Measurements from ENCODE around the gene ARHGEF18.

The ARHGEF18 gene

GRCh38 chr19:7382694-7383093 lies 34.0 kb downstream of the ARHGEF18 start:
- Histone ChIP-seq H3K4ac (ENCODE audit: low read length) (no peak overlapping the region), H3K4me1 (ENCODE audit: control insufficient read depth in 2 of 2, insufficient read depth in 1 of 2, low read depth in 1 of 2, low read length in 2 of 2) (no peaks in the 10 kb centered on the region), H2AFZ (ENCODE audit: low read length) (no peak overlapping the region), H3K36me3 (replicated peaks in 1 of 2; ENCODE audit: control insufficient read depth in 2 of 2, insufficient read depth in 2 of 2, low read length in 2 of 2) (no peaks in the 10 kb centered on the region), H2AK5ac (ENCODE audit: low read depth, low read length) (peak overlapping the region; percentile 37), H3K18ac (ENCODE audit: low read length) (no peak overlapping the region), H3K9me3 (replicated peaks in 1 of 2; ENCODE audit: control insufficient read depth in 2 of 2, insufficient read depth in 1 of 2, low read depth in 1 of 2, low read length in 2 of 2) (peaks cover 0 to 2% of the 10 kb centered on the region in 2 donors), H3K9ac (ENCODE audit: low read depth, low read length, poor library complexity) (no peak overlapping the region), H4K91ac (ENCODE audit: low read depth, low read length, poor library complexity) (no peak overlapping the region), H2BK120ac (ENCODE audit: low read depth, low read length) (no peak overlapping the region), H3K27me3 (ENCODE audit: control insufficient read depth in 3 of 3, insufficient read depth in 3 of 3, low read depth in 1 of 3, low read length in 3 of 3) (no peaks in the 10 kb centered on the region), H3K4me2 (ENCODE audit: insufficient read depth, low read length, poor library complexity, severe bottlenecking) (no peak overlapping the region), H4K8ac (ENCODE audit: low read depth, low read length) (no peak overlapping the region), H3K27ac (replicated peaks; ENCODE audit: low read length) (no peak overlapping the region), H2BK15ac (ENCODE audit: low read length) (no peak overlapping the region), H2BK12ac (ENCODE audit: low read length) (no peak overlapping the region), H3K23ac (ENCODE audit: low read depth, low read length, poor library complexity) (no peak overlapping the region), H3K4me3 (ENCODE audit: low read length in 2 of 2) (no peak overlapping the region), H3K79me1 (ENCODE audit: low read depth, low read length) (peaks cover 4% of the 10 kb centered on the region), H3K14ac (ENCODE audit: low read length) (no peak overlapping the region), H2BK5ac (ENCODE audit: low read length) (no peak overlapping the region)
- DNase-seq (ENCODE audit: low spot score) = no peak
- no CpG with 5 or more reads among the region's 9 CpGs for WGBS, 2 donors (ENCODE audit: extremely low coverage in 2 of 2, insufficient read length in 2 of 2, insufficient replicate concordance in 1 of 2)

DNA sequence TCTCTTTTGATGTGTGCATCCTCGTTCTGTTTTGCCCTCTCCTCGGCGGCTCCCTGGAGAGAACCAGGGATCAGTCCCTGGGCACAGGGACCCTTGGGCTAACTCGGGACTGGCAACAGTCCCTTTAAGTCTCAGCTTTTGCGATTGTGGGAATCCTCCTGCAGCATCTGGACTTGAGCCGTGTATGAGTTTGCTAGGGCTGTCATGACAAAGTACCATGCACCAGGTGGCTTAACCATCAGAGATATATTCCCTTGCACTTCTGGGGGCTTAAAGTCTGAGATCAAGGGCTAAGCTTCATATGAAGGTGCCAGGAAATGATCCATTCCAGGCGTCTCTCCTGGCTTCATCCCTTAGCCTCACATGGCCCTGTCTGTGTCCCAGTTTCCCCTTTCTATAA lies 34.5 kb downstream of the ARHGEF18 start:
- no peaks in the 10 kb centered on the region for H3K36me3 ChIP-seq (replicated peaks in 1 of 2; ENCODE audit: control insufficient read depth in 2 of 2, insufficient read depth in 2 of 2, low read length in 2 of 2)
- no peaks in the 10 kb centered on the region for H3K4me1 ChIP-seq (ENCODE audit: control insufficient read depth in 2 of 2, insufficient read depth in 1 of 2, low read depth in 1 of 2, low read length in 2 of 2)
- H3K18ac ChIP-seq (ENCODE audit: low read length) = no peak overlapping the region
- peaks cover 4% of the 10 kb centered on the region for H3K79me1 ChIP-seq (ENCODE audit: low read depth, low read length)
- H2BK120ac ChIP-seq (ENCODE audit: low read depth, low read length) = no peak overlapping the region
- H3K27ac ChIP-seq (replicated peaks; ENCODE audit: low read length) = no peak overlapping the region
- peaks cover 0 to 2% of the 10 kb centered on the region in 2 donors for H3K9me3 ChIP-seq (replicated peaks in 1 of 2; ENCODE audit: control insufficient read depth in 2 of 2, insufficient read depth in 1 of 2, low read depth in 1 of 2, low read length in 2 of 2)
- H2BK12ac ChIP-seq (ENCODE audit: low read length) = no peak overlapping the region
- DNase-seq (ENCODE audit: low spot score) = no peak
- no peak overlapping the region for H4K8ac ChIP-seq (ENCODE audit: low read depth, low read length)
- no CpG with 5 or more reads among the region's 7 CpGs for WGBS, 2 donors (ENCODE audit: extremely low coverage in 2 of 2, insufficient read length in 2 of 2, insufficient replicate concordance in 1 of 2)
- H2BK5ac ChIP-seq (ENCODE audit: low read length) = no peak overlapping the region
- no peak overlapping the region for H2BK15ac ChIP-seq (ENCODE audit: low read length)
- no peak overlapping the region for H3K23ac ChIP-seq (ENCODE audit: low read depth, low read length, poor library complexity)
- no peak overlapping the region for H2AK5ac ChIP-seq (ENCODE audit: low read depth, low read length)
- H3K9ac ChIP-seq (ENCODE audit: low read depth, low read length, poor library complexity) = no peak overlapping the region
- H2AFZ ChIP-seq (ENCODE audit: low read length) = no peak overlapping the region
- H3K4me2 ChIP-seq (ENCODE audit: insufficient read depth, low read length, poor library complexity, severe bottlenecking) = no peak overlapping the region
- H3K14ac ChIP-seq (ENCODE audit: low read length) = no peak overlapping the region
- no peak overlapping the region for H4K91ac ChIP-seq (ENCODE audit: low read depth, low read length, poor library complexity)
- H3K4ac ChIP-seq (ENCODE audit: low read length) = no peak overlapping the region
- H3K4me3 ChIP-seq (ENCODE audit: low read length in 2 of 2) = no peak overlapping the region
- no peaks in the 10 kb centered on the region for H3K27me3 ChIP-seq (ENCODE audit: control insufficient read depth in 3 of 3, insufficient read depth in 3 of 3, low read depth in 1 of 3, low read length in 3 of 3)

GRCh38 chr19:7385062-7385461 lies 36.3 kb downstream of the ARHGEF18 start:
- Histone ChIP-seq H3K23ac (ENCODE audit: low read depth, low read length, poor library complexity) (no peak overlapping the region), H3K27ac (replicated peaks; ENCODE audit: low read length) (no peak overlapping the region), H4K91ac (ENCODE audit: low read depth, low read length, poor library complexity) (no peak overlapping the region), H3K4ac (ENCODE audit: low read length) (no peak overlapping the region), H2BK12ac (ENCODE audit: low read length) (no peak overlapping the region), H3K14ac (ENCODE audit: low read length) (no peak overlapping the region), H3K4me3 (ENCODE audit: low read length in 2 of 2) (no peak overlapping the region), H3K9me3 (replicated peaks in 1 of 2; ENCODE audit: control insufficient read depth in 2 of 2, insufficient read depth in 1 of 2, low read depth in 1 of 2, low read length in 2 of 2) (peaks cover 0 to 2% of the 10 kb centered on the region in 2 donors), H3K4me2 (ENCODE audit: insufficient read depth, low read length, poor library complexity, severe bottlenecking) (no peak overlapping the region), H3K36me3 (replicated peaks in 1 of 2; ENCODE audit: control insufficient read depth in 2 of 2, insufficient read depth in 2 of 2, low read length in 2 of 2) (peaks cover 0 to 4% of the 10 kb centered on the region in 2 donors), H3K79me1 (ENCODE audit: low read depth, low read length) (peaks cover 4% of the 10 kb centered on the region), H2BK5ac (ENCODE audit: low read length) (no peak overlapping the region), H2BK120ac (ENCODE audit: low read depth, low read length) (no peak overlapping the region), H4K8ac (ENCODE audit: low read depth, low read length) (no peak overlapping the region), H2AFZ (ENCODE audit: low read length) (no peak overlapping the region), H3K27me3 (ENCODE audit: control insufficient read depth in 3 of 3, insufficient read depth in 3 of 3, low read depth in 1 of 3, low read length in 3 of 3) (no peaks in the 10 kb centered on the region), H2AK5ac (ENCODE audit: low read depth, low read length) (no peak overlapping the region), H3K4me1 (ENCODE audit: control insufficient read depth in 2 of 2, insufficient read depth in 1 of 2, low read depth in 1 of 2, low read length in 2 of 2) (no peaks in the 10 kb centered on the region), H2BK15ac (ENCODE audit: low read length) (no peak overlapping the region), H3K18ac (ENCODE audit: low read length) (no peak overlapping the region), H3K9ac (ENCODE audit: low read depth, low read length, poor library complexity) (no peak overlapping the region)
- no CpG with 5 or more reads among the region's 5 CpGs for WGBS, 2 donors (ENCODE audit: extremely low coverage in 2 of 2, insufficient read length in 2 of 2, insufficient replicate concordance in 1 of 2)
- no peak for DNase-seq (ENCODE audit: low spot score)

DNA sequence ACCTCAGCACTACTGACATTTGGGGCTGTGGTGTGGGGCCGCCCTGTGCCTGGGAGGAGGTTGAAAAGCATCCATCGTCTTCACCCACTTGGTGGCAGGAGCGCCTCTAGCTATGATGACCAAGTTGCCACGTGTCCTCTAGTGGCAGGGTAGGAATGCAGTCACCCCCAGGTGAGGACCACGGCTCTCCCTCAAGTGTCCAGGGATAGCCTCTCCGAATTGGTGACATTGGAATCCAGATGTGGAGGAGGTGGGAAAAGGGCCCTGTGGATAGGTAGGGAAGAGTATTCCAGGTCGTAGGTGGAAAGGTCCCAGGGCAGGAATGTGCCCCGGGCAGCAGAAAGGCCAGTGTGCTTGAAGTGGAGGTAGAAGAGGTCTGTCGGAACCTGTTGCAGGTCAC lies 37.6 kb downstream of the ARHGEF18 start:
- Histone ChIP-seq H3K9ac (ENCODE audit: low read depth, low read length, poor library complexity) (no peak overlapping the region), H2BK5ac (ENCODE audit: low read length) (no peak overlapping the region), H3K79me1 (ENCODE audit: low read depth, low read length) (peaks cover 4% of the 10 kb centered on the region), H3K4me1 (ENCODE audit: control insufficient read depth in 2 of 2, insufficient read depth in 1 of 2, low read depth in 1 of 2, low read length in 2 of 2) (no peaks in the 10 kb centered on the region), H4K8ac (ENCODE audit: low read depth, low read length) (no peak overlapping the region), H2AFZ (ENCODE audit: low read length) (no peak overlapping the region), H3K18ac (ENCODE audit: low read length) (no peak overlapping the region), H3K23ac (ENCODE audit: low read depth, low read length, poor library complexity) (peak overlapping the region; percentile 85), H2BK120ac (ENCODE audit: low read depth, low read length) (no peak overlapping the region), H2BK15ac (ENCODE audit: low read length) (no peak overlapping the region), H4K91ac (ENCODE audit: low read depth, low read length, poor library complexity) (peak overlapping the region; percentile 24), H3K27me3 (ENCODE audit: control insufficient read depth in 3 of 3, insufficient read depth in 3 of 3, low read depth in 1 of 3, low read length in 3 of 3) (no peaks in the 10 kb centered on the region), H3K36me3 (replicated peaks in 1 of 2; ENCODE audit: control insufficient read depth in 2 of 2, insufficient read depth in 2 of 2, low read length in 2 of 2) (peaks cover 0 to 5% of the 10 kb centered on the region in 2 donors), H3K4me2 (ENCODE audit: insufficient read depth, low read length, poor library complexity, severe bottlenecking) (no peak overlapping the region), H2BK12ac (ENCODE audit: low read length) (no peak overlapping the region), H3K4ac (ENCODE audit: low read length) (no peak overlapping the region), H3K14ac (ENCODE audit: low read length) (no peak overlapping the region), H3K9me3 (replicated peaks in 1 of 2; ENCODE audit: control insufficient read depth in 2 of 2, insufficient read depth in 1 of 2, low read depth in 1 of 2, low read length in 2 of 2) (peaks cover 0 to 2% of the 10 kb centered on the region in 2 donors), H3K4me3 (ENCODE audit: low read length in 2 of 2) (no peak overlapping the region), H3K27ac (replicated peaks; ENCODE audit: low read length) (no peak overlapping the region), H2AK5ac (ENCODE audit: low read depth, low read length) (peak overlapping the region; percentile 63)
- no CpG with 5 or more reads among the region's 9 CpGs for WGBS, 2 donors (ENCODE audit: extremely low coverage in 2 of 2, insufficient read length in 2 of 2, insufficient replicate concordance in 1 of 2)
- DNase-seq (ENCODE audit: low spot score) = no peak

Data from neuronal stem cell (in vitro differentiated cells).